ENCODE measurements around the gene PPP2R3A. TPM values are rescaled to one million over a fixed set of nuclear protein-coding genes. Genes with fewer than 3 reads are reported as not detected.

PPP2R3A gene
- total RNA-seq, 2 experiments from 2014 or later: 0.05 to 0.21 TPM

DNA sequence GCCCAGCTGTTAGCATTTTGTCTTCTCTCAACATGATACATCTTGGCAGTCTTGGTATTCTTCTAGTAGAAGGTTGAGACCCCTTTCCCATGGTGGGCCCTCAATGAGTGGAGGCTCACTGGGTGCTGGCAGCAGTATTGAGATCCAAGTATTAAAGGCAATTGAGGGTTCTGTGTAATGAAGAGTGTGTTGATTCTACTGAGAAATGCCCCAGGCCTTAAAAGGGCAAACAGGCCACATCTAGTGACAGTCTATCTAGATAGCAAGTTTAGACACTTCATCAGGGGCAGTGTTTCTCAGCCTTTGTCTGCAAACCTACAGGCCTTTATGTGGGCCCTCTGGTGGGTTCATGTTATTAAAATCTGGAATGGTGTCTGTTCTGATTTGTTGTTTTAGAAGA, 9.5 kb downstream of the PPP2R3A start:
- H3K27ac Mint-ChIP-seq: no peak overlapping the region
- H3K4me3 Mint-ChIP-seq: no peak overlapping the region
- no peaks in the 10 kb centered on the region for H3K27me3 Mint-ChIP-seq (ENCODE audit: low read depth)
- CTCF ChIA-PET: no interaction called here
- POLR2A ChIA-PET: no interaction called here
- no peak for ATAC-seq
- no peaks in the 10 kb centered on the region for H3K36me3 Mint-ChIP-seq (ENCODE audit: low read depth)
- no peaks in the 10 kb centered on the region for H3K9me3 Mint-ChIP-seq (ENCODE audit: insufficient read depth)
- no peak for DNase-seq
- peaks cover 2% of the 10 kb centered on the region for H3K4me1 Mint-ChIP-seq (ENCODE audit: low read depth)

DNA sequence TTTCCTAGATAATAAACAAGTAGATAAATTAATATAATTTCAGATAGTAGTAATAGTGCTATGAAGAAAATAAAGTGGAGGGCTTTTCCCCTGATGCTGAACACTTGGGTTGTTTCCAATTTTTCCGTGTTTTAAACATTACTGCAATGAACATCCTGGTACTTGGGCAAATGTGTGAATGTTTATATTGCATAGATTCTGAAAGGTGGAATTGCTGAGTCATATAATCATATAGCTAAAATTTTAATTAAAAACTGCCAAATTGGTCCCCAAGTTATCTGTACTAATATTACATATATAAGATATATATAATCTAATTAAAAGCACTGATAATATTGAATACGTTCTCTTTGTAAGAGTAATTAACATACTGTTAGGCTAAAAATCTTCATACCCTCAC, 10.0 kb downstream of the PPP2R3A start:
- Mint-ChIP-seq H3K9me3 (ENCODE audit: insufficient read depth) (no peaks in the 10 kb centered on the region), H3K27ac (no peak overlapping the region), H3K27me3 (ENCODE audit: low read depth) (no peaks in the 10 kb centered on the region), H3K4me3 (no peak overlapping the region), H3K4me1 (ENCODE audit: low read depth) (no peaks in the 10 kb centered on the region), H3K36me3 (ENCODE audit: low read depth) (no peaks in the 10 kb centered on the region)
- POLR2A ChIA-PET: no interaction called here
- DNase-seq: no peak
- CTCF ChIA-PET: no interaction called here
- ATAC-seq: no peak

DNA sequence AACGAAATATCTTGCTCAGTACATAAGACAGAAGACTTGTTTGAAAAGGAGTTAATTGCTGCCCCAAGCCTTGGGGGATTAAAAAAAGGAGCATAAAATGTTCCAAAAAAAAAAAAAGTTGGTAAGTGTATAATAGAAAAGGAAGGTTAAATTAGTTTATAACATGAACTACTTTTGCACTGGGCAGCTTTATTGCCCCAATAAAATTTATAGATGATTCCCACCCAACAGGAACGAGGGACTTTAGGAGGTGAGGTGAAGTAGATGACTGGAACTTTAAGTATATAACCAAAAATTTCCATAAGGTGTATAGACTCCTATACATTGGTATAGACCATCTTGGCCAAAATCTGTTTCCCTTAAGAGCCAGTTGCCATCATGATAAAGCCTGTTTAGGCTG, 14.8 kb downstream of the PPP2R3A start:
- ChIA-PET POLR2A (no interaction called here), CTCF (interaction anchor here (0.7 kb wide), 1 partner anchor 17 kb away, joined by 3 read pairs; no protein-coding TSS in a partner anchor)
- Mint-ChIP-seq H3K27ac (no peak overlapping the region), H3K27me3 (ENCODE audit: low read depth) (peaks cover 7% of the 10 kb centered on the region), H3K36me3 (ENCODE audit: low read depth) (no peaks in the 10 kb centered on the region), H3K9me3 (ENCODE audit: insufficient read depth) (no peaks in the 10 kb centered on the region), H3K4me3 (no peak overlapping the region), H3K4me1 (ENCODE audit: low read depth) (no peaks in the 10 kb centered on the region)
- DNase-seq (no peak), ATAC-seq (no peak)

DNA sequence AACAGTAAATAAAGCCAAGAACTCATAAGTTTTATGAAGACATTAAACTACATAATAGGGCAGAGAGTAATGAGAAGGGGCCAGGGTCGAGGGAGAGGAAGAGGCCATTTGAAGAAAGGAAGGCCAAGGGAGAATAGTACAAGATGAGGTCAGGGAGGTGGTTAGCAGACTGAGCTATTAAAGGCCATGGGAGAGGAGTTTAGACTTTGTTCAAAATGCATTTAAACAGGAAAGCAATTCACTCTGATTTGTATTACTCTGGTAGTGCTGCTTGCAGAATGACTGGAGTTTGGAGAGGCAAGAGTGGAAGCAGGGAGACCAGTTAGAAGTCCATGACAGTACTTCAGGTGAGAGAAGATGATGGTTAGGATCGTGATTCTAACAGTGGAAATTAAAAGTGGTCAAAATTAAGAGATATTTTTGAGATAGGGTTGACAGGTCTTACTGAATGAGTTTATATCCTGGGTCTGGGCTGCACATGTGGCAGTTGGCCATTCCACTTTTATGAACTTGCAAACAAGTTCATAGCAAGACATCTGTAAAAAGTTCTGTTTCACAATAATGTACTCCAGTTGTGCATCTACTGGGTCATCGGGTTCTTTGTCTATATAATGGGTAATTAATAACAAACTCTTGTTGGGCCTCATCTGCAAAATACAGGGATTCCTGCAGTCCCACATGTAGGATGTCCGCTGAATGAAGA, 16.3 kb downstream of the PPP2R3A start:
- no peaks in the 10 kb centered on the region for H3K9me3 Mint-ChIP-seq (ENCODE audit: insufficient read depth)
- no peak overlapping the region for H3K27ac Mint-ChIP-seq
- ChIA-PET CTCF (no interaction called here), POLR2A (no interaction called here)
- ATAC-seq (no peak), DNase-seq (no peak)
- no peaks in the 10 kb centered on the region for H3K36me3 Mint-ChIP-seq (ENCODE audit: low read depth)
- H3K4me1 Mint-ChIP-seq (ENCODE audit: low read depth): no peaks in the 10 kb centered on the region
- H3K27me3 Mint-ChIP-seq (ENCODE audit: low read depth): peaks cover 7% of the 10 kb centered on the region
- H3K4me3 Mint-ChIP-seq: no peak overlapping the region

DNA sequence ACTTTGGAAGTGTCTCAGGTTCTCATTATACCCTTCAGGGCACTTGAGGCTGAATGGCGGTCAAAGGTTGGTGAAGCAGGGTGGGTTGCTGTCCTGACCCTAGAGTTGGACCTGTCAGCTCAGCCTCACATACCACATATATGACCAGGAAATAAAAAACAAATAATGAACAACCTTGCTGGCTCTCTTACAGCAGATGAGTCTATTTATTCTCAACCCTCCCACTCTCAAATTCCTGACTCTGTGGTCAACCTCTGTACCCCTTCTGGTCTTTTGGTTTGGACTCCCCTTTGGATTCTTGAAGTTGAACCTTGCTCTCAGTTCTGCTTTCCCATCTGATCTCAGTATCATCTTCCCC, 16.9 kb downstream of the PPP2R3A start:
- no peaks in the 10 kb centered on the region for H3K9me3 Mint-ChIP-seq (ENCODE audit: insufficient read depth)
- no peak overlapping the region for H3K27ac Mint-ChIP-seq
- H3K36me3 Mint-ChIP-seq (ENCODE audit: low read depth): no peaks in the 10 kb centered on the region
- no peak overlapping the region for H3K4me3 Mint-ChIP-seq
- ChIA-PET CTCF (no interaction called here), POLR2A (no interaction called here)
- H3K4me1 Mint-ChIP-seq (ENCODE audit: low read depth): no peaks in the 10 kb centered on the region
- H3K27me3 Mint-ChIP-seq (ENCODE audit: low read depth): peaks cover 7% of the 10 kb centered on the region
- ATAC-seq (no peak), DNase-seq (no peak)

DNA sequence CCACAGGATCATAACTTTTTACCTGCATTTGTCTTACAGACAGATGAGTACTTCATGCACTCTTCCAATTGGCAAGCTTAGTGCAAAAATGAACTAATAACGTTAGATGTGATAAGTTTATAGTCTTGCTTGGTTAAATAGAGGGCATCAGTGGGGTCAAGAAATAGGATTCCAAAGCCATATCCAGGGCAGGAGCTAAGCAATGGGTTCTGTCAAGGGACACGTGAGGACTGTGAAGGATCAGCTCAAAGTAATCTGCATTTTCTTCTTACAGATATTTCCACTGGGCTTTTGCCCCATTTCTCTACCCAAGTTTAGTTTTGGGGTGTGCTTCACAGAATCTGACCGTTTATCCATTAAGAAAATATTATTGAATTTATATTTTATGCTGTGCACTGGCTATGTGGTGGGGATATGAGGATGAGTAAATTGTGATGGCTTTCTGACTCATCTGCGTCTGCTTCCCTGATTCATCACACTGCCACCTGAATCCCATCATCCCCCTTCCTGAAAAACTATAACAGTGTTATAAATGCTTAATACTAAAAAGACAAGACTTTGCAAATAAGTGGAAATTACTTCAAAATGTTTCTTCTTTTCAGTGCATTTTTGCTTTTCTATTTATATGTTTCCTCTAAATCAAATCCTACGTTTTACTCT, 17.5 kb downstream of the PPP2R3A start:
- POLR2A ChIA-PET: no interaction called here
- Mint-ChIP-seq H3K9me3 (ENCODE audit: insufficient read depth) (no peaks in the 10 kb centered on the region), H3K4me3 (no peak overlapping the region), H3K27ac (no peak overlapping the region), H3K36me3 (ENCODE audit: low read depth) (no peaks in the 10 kb centered on the region), H3K4me1 (ENCODE audit: low read depth) (no peaks in the 10 kb centered on the region), H3K27me3 (ENCODE audit: low read depth) (peaks cover 7% of the 10 kb centered on the region)
- CTCF ChIA-PET: no interaction called here
- DNase-seq (no peak), ATAC-seq (no peak)

DNA sequence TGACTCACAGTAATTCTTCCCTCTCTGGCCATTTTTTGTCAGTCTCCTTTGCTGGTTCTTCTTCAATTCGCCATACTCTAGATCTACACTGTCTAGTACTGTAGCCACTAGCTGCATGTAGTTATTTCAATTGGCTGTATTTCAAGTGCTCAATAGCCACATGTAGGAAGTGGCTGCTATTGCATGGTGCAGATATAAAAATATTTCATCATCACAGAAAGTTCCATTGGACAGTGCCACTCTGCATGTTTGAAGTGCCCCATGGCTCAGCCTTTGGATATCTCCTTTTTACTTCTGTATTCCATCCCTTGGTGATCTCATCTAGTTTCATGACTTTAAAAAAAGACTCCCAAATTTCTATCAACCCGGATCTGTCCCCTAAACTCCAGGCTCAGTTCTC, 22.1 kb downstream of the PPP2R3A start:
- no peaks in the 10 kb centered on the region for H3K4me1 Mint-ChIP-seq (ENCODE audit: low read depth)
- H3K4me3 Mint-ChIP-seq: no peak overlapping the region
- ATAC-seq: no peak
- ChIA-PET CTCF (no interaction called here), POLR2A (no interaction called here)
- no peak overlapping the region for H3K27ac Mint-ChIP-seq
- H3K36me3 Mint-ChIP-seq (ENCODE audit: low read depth): no peaks in the 10 kb centered on the region
- H3K9me3 Mint-ChIP-seq (ENCODE audit: insufficient read depth): no peaks in the 10 kb centered on the region
- DNase-seq: no peak
- H3K27me3 Mint-ChIP-seq (ENCODE audit: low read depth): peaks cover 12% of the 10 kb centered on the region

DNA sequence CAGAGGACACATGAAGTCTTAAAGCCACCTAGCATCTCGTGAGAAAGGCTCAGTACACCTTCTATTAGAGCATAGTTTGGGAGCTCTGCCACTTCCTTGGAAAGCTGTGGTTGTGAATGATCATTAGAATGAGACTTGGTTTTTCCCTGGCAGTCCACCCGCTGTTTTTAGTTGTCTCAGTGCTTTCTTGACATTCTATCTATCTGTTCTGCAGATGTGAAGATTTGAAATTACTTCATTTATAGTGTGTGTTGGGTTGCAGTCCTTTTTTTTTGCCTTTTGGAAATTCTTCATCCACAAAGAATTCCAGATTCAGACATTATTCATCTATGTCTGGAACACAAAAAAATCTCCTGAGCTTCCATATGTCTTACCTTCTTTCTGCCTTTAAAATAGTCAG, 23.7 kb downstream of the PPP2R3A start:
- Mint-ChIP-seq H3K36me3 (ENCODE audit: low read depth) (no peaks in the 10 kb centered on the region), H3K9me3 (ENCODE audit: insufficient read depth) (no peaks in the 10 kb centered on the region), H3K4me3 (no peak overlapping the region), H3K27ac (no peak overlapping the region), H3K4me1 (ENCODE audit: low read depth) (no peaks in the 10 kb centered on the region), H3K27me3 (ENCODE audit: low read depth) (peaks cover 10% of the 10 kb centered on the region)
- ChIA-PET POLR2A (no interaction called here), CTCF (no interaction called here)
- ATAC-seq (no peak), DNase-seq (no peak)

DNA sequence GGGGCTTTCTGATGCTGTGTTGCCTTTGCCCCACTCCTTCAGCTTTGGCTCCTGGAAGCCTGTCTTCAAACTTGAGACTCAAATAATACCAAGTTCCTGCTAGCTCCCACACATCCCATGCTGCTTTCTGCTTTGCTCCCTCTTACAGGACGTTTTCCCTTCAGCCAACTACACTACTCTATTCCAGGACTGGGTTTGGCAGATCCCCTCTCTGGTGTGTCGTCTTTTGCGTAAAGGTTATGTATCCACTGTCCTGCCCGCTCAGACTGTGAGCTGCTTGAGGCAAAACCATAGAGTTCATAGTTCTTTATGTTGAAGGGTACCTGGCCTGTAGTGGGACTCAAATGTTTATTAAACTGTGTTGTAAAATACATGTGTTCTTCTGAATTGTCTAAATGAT, 25.4 kb downstream of the PPP2R3A start:
- CTCF ChIA-PET: no interaction called here
- H3K9me3 Mint-ChIP-seq (ENCODE audit: insufficient read depth): no peaks in the 10 kb centered on the region
- no peak for ATAC-seq
- DNase-seq: no peak
- H3K36me3 Mint-ChIP-seq (ENCODE audit: low read depth): no peaks in the 10 kb centered on the region
- H3K27me3 Mint-ChIP-seq (ENCODE audit: low read depth): peaks cover 10% of the 10 kb centered on the region
- H3K4me1 Mint-ChIP-seq (ENCODE audit: low read depth): no peaks in the 10 kb centered on the region
- H3K27ac Mint-ChIP-seq: no peak overlapping the region
- no peak overlapping the region for H3K4me3 Mint-ChIP-seq
- POLR2A ChIA-PET: no interaction called here

DNA sequence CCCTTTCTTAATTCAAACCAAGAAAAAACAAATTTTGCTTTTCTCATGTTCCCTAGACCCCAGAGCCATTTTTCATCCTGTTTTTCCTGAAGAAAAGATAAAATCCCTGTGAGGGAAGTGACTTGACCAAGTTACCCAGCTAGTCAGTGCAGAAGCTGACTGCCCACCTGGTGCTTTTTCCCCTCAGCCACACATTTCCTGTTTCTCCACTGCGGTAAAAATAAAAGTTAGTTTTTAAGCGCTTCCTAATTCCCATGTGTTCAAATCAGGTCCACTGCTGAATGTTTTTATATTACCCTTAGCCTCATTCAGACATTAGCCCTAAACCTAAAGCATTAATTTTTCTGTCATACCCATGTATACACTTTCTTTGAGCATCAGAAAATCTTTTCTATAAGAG, 26.1 kb downstream of the PPP2R3A start:
- H3K36me3 Mint-ChIP-seq (ENCODE audit: low read depth): no peaks in the 10 kb centered on the region
- ATAC-seq: no peak
- CTCF ChIA-PET: no interaction called here
- POLR2A ChIA-PET: no interaction called here
- no peak for DNase-seq
- no peak overlapping the region for H3K4me3 Mint-ChIP-seq
- no peak overlapping the region for H3K27ac Mint-ChIP-seq
- no peaks in the 10 kb centered on the region for H3K4me1 Mint-ChIP-seq (ENCODE audit: low read depth)
- H3K27me3 Mint-ChIP-seq (ENCODE audit: low read depth): peaks cover 10% of the 10 kb centered on the region
- H3K9me3 Mint-ChIP-seq (ENCODE audit: insufficient read depth): no peaks in the 10 kb centered on the region

DNA sequence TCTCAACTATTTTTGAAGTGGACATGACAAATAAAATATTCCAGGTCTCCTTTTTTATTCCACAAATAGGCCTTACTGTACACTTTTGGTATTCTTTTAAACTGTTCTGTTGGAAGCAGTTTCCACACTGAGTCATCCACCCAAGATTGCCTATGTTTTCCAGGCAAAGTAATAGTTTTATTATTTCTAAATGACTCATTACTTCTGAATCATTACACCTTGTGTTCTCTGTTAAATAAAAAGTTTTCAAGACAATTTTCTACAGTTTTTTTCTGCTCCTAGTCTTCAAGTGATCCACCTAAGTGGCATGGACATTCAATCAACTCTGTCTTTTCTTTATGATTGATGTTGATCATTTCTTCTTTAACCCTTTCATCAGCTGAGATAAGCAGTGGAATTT, 26.5 kb downstream of the PPP2R3A start:
- ATAC-seq (no peak), DNase-seq (no peak)
- ChIA-PET POLR2A (no interaction called here), CTCF (no interaction called here)
- Mint-ChIP-seq H3K4me3 (no peak overlapping the region), H3K27me3 (ENCODE audit: low read depth) (peaks cover 10% of the 10 kb centered on the region), H3K36me3 (ENCODE audit: low read depth) (no peaks in the 10 kb centered on the region), H3K4me1 (ENCODE audit: low read depth) (no peaks in the 10 kb centered on the region), H3K9me3 (ENCODE audit: insufficient read depth) (no peaks in the 10 kb centered on the region), H3K27ac (no peak overlapping the region)

DNA sequence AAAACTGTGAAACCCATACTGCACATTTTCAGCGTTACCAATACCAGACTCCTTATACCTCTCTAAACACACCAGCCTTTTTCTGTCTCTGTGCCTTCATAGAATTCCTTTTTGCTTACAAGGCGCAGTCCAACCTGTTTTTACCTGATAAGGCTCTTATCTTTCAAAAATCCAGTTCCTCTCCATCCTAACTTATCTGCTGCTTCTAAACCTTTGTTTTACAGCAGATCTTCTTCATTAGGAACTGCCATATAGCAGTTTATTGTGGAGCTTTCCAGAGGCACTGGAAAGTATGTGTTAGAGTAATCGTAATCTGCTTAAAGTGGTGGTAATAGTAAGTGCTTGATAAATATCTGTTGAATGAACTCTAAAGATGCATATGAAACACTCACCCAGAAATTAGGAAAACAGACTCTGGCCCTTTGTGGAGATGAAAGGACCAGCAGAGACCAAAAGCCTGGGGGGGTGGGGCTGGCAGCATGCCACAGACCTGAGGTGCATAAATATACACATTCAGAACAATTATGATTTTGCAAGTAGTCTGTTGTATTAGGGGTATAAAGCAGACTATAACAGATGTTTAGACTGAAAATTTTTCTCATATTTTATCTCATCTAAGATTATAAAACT, 29.3 kb downstream of the PPP2R3A start:
- Mint-ChIP-seq H3K4me1 (ENCODE audit: low read depth) (no peaks in the 10 kb centered on the region), H3K36me3 (ENCODE audit: low read depth) (no peaks in the 10 kb centered on the region), H3K4me3 (no peak overlapping the region), H3K27me3 (ENCODE audit: low read depth) (peaks cover 10% of the 10 kb centered on the region), H3K9me3 (ENCODE audit: insufficient read depth) (no peaks in the 10 kb centered on the region), H3K27ac (no peak overlapping the region)
- DNase-seq (no peak), ATAC-seq (no peak)
- ChIA-PET CTCF (no interaction called here), POLR2A (no interaction called here)

DNA sequence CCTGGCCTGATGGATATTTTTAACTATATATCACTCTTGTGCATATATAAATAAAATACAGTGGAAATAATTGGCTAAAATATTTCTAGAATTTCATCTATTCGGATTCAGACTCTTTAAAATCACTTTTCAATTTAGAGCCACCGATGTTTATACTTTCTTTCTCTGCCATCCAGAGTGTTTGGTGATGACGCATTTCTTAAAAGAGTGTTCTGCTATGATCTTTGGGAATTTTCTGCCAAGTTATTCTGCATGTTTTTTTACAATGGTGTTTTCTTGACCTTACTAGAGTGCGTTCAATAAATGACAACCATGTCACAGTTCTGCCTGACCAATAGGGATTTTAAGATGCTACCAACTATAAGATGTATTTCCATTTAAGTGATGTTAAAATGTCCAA, 30.2 kb downstream of the PPP2R3A start:
- Mint-ChIP-seq H3K4me3 (no peak overlapping the region), H3K27ac (no peak overlapping the region), H3K4me1 (ENCODE audit: low read depth) (no peaks in the 10 kb centered on the region), H3K9me3 (ENCODE audit: insufficient read depth) (no peaks in the 10 kb centered on the region), H3K36me3 (ENCODE audit: low read depth) (no peaks in the 10 kb centered on the region), H3K27me3 (ENCODE audit: low read depth) (peaks cover 8% of the 10 kb centered on the region)
- ChIA-PET POLR2A (no interaction called here), CTCF (no interaction called here)
- ATAC-seq (no peak), DNase-seq (no peak)

All from activated CD8-positive, alpha-beta T cell treated with anti-CD3 and anti-CD28 coated beads, Interleukin-2, amount 10 ng/mL, durations not matched to agents 7 days and 5 days (primary cell).